A549 (cell line): ENCODE measurements around the gene ARID1B.

ENCODE experiments used
- CHD2 ChIP-seq: fragments of 150-350 bp; IDR thresholded peaks from 2 replicates; pipeline ENCODE4 v1.6.1; 2014; ENCODE audit warnings: low read length; ENCODE audit not compliant: partially characterized antibody
- CHD4 ChIP-seq: fragments of 200-600 bp; sonication (generic); IDR thresholded peaks from 2 replicates; pipeline ENCODE4 v1.6.1; 2016; ENCODE audit warnings: antibody characterized with exemption, mild to moderate bottlenecking, borderline replicate concordance
- CTCF ChIP-seq: fragments of >200 bp; sonication (Bioruptor Twin); formaldehyde crosslinking; IDR thresholded peaks from 3 replicates; pipeline ENCODE4 v1.5.1; 2016
- JUNB ChIP-seq: fragments of >200 bp; sonication (Bioruptor Twin); formaldehyde crosslinking; IDR thresholded peaks from 2 replicates; pipeline ENCODE4 v1.6.1; 2016
- MAX ChIP-seq: IDR thresholded peaks from 2 replicates; pipeline ENCODE4 v1.6.1; 2012
- MAZ ChIP-seq: fragments of 150-350 bp; IDR thresholded peaks from 2 replicates; pipeline ENCODE4 v1.6.1; 2014; ENCODE audit warnings: antibody characterized with exemption, low read depth, low read length, borderline replicate concordance
- PHF8 ChIP-seq: fragments of 200-600 bp; sonication (generic); IDR thresholded peaks from 2 replicates; pipeline ENCODE4 v1.6.1; 2016; ENCODE audit warnings: low read depth, mild to moderate bottlenecking, antibody characterized with exemption, moderate library complexity, borderline replicate concordance
- POLR2A ChIP-seq: IDR thresholded peaks from 2 replicates; pipeline ENCODE4 v1.6.1; 2012; ENCODE audit warnings: mild to moderate bottlenecking, low read length
- RAD21 ChIP-seq, 2 experiments: fragments of >200 bp in 1 of 2; sonication (Bioruptor Twin) in 1 of 2; formaldehyde crosslinking in 1 of 2; IDR thresholded peaks in 1 of 2; conservative IDR thresholded peaks in 1 of 2; 2 replicates in 1 of 2; 3 replicates in 1 of 2; pipeline ENCODE4 v1.6.1; 2012 to 2018; ENCODE audit warnings: inconsistent platforms in 1 of 2
- TP53 ChIP-seq: fragments of 250-450 bp; sonication (Bioruptor Pico); IDR thresholded peaks from 2 replicates; pipeline ENCODE4 v1.5.0; 2021; ENCODE audit warnings: mild to moderate bottlenecking, moderate library complexity

GRCh38 chr6:156781861-156782631 lies 4.9 kb downstream of the ARID1B start:
- TF ChIP-seq POLR2A (no peak), PHF8 (no peak), CTCF (no peak), JUNB (no peak), CHD4 (no peak), MAZ (no peak), TP53 (CRISPR knock-in tag) (no peak), RAD21 (conservative IDR thresholded peaks at IDR 0.05 in 1 of 2, IDR thresholded peaks at IDR 0.05 in 1 of 2) (no peak), CHD2 (no peak), MAX (no peak)
